Large intestine (tissue), 3 donors: Measurements from ENCODE around the gene PCNX3. TPM values are rescaled to one million over a fixed set of nuclear protein-coding genes. Genes with fewer than 3 reads are reported as not detected.

Experiments used
- DNase-seq, 2 donors: peaks; one replicate each; pipeline versions ENCODE4 v3.0.0 to v3.0.0-alpha.2; 2013
- H3K27ac ChIP-seq: one replicate; pipeline ENCODE4 v1.5.1; 2013; ENCODE audit warnings: low read length
- H3K27me3 ChIP-seq: 2 replicates; pipeline ENCODE4 v1.6.1; 2013; ENCODE audit warnings: low read length; ENCODE audit not compliant: control insufficient read depth, insufficient read depth
- H3K36me3 ChIP-seq: 2 replicates; pipeline ENCODE4 v1.6.1; 2013; ENCODE audit warnings: low read length; ENCODE audit not compliant: control insufficient read depth, insufficient read depth
- H3K4me1 ChIP-seq: one replicate; pipeline ENCODE4 v1.6.1; 2013; ENCODE audit warnings: low read length; ENCODE audit not compliant: control insufficient read depth, insufficient read depth
- H3K4me3 ChIP-seq: one replicate; pipeline ENCODE4 v1.5.1; 2013; ENCODE audit warnings: low read length
- H3K9me3 ChIP-seq: one replicate; pipeline ENCODE4 v1.6.1; 2013; ENCODE audit warnings: mild to moderate bottlenecking, low read depth, low read length, moderate library complexity; ENCODE audit not compliant: control insufficient read depth
- WGBS: methylation state at CpG from one replicate; pipeline ENCODE4 v1.1.5; 2013; ENCODE audit warnings: low lambda C conversion rate; ENCODE audit not compliant: insufficient coverage; 5-methylcytosine and 5-hydroxymethylcytosine counted together
- polyA plus RNA-seq: library from polyadenylated mRNA; unstranded; fragments of 120-200 nt; gene quantifications from one replicate; pipeline ENCODE4 v1.2.1, GENCODE V29; 2013

The PCNX3 gene
- polyA plus RNA-seq, 1 donor: 29.1 TPM

- WGBS: no CpG with 5 or more reads among the region's 20 CpGs
- Histone ChIP-seq H3K36me3 (peaks cover 44% of the 10 kb centered on the region), H3K4me1 (peaks cover 38% of the 10 kb centered on the region), H3K27ac (no peak overlapping the region), H3K9me3 (peaks cover 10% of the 10 kb centered on the region), H3K27me3 (no peaks in the 10 kb centered on the region), H3K4me3 (no peak overlapping the region)
- no peak for DNase-seq
Measured at GRCh38 chr11:65650547-65651338, 35.2 kb downstream of the PCNX3 start.

GRCh38 chr11:65651339-65651588 lies 35.7 kb downstream of the PCNX3 start:
- Histone ChIP-seq H3K4me3 (no peak overlapping the region), H3K9me3 (peaks cover 8% of the 10 kb centered on the region), H3K27ac (no peak overlapping the region), H3K4me1 (peaks cover 38% of the 10 kb centered on the region), H3K27me3 (no peaks in the 10 kb centered on the region), H3K36me3 (peaks cover 49% of the 10 kb centered on the region)
- no peak for DNase-seq
- 100% methylated on average over 1 of the region's 3 CpGs for WGBS

DNA sequence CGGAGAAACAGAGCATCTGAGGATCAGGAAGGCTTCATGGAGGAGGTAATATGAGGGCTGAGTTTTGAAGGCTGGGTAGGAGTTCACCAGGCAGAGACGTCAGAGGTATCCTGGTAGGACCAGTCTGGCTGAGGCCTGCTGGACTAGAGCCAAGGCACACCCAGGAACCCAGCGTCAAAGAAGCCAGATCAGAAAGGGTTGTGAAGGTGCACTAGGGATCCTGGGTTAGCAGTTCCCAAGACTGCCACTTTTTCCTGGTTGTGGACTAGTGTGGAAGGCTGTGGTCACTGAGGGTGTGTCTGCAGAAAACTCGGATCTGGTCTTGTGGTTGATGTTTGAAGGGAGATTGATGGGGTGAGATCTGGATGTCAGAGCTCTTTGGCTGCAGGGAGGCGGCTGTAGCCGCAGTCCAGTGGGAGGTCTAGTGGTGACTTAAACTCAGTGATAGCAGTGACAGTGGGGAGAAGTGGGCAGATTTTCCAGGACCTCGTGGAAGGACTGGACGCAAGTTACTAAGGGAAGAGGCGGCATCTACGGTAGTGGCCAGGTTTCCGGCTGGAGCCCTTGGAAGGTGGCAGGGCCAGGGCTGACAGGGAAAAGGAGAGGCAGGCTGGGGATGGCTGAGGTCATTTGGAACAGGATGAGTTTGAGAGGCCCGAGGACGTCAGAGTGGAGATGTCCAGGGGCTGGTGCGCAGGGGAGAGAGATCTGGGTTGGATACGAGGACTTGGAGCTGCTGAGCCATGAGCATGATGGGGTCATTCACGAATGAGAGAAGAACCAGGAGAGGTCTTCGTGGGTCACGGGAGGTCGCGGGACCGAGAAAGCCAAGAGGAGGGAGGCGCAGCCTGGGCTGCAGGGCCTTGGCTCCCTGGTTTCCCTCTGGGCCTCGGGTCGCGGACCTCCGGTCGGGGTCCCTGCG lies 36.3 kb downstream of the PCNX3 start:
- Histone ChIP-seq H3K36me3 (peaks cover 52% of the 10 kb centered on the region), H3K4me3 (peak overlapping the region; percentile 47), H3K4me1 (peaks cover 37% of the 10 kb centered on the region), H3K27ac (peak overlapping the region; percentile 91), H3K27me3 (no peaks in the 10 kb centered on the region), H3K9me3 (peaks cover 3% of the 10 kb centered on the region)
- no CpG with 5 or more reads among the region's 28 CpGs for WGBS
- peak in 1 of 2 donors; percentile 57 for DNase-seq

DNA sequence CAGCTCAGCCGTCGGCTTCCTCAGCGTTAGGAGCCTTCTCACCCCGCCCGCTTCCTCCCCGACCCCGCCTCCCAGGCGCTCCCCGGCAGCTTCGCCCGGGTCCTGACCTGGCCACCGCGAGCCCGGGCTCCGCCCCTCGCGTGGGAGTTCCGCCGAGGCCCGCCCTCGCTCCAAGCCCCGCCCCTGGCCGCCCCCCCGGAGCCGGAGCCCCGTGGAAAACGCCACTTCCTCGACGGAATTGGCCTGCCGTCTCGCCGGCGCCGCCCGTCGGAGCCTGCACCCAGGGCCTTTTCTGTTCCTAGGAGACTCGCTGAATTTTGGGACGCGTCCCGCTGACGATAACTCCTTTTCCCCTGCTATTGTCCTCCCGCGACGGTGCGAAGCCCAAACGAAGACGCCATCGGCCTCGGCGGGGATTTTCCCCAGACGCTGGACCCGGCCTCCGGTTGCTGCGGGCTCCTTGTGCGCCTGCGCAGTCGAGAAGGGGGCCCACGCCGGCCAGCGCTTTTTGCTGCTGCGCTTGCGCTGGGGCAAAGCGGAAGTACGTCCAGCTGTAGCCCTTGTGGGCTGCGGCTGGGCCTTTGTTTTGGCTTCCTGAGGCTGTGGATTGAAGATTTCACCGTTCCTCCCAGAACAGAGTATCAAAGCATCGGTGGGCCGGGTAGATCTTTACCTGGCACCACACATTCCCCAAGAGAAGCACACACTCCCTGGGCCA lies 37.1 kb downstream of the PCNX3 start:
- H3K9me3 ChIP-seq: no peaks in the 10 kb centered on the region
- DNase-seq: peak; percentile 95
- no CpG with 5 or more reads among the region's 68 CpGs for WGBS
- H3K27ac ChIP-seq: peak overlapping the region; percentile 91
- H3K4me3 ChIP-seq: peak overlapping the region; percentile 47
- peaks cover 34% of the 10 kb centered on the region for H3K4me1 ChIP-seq
- no peaks in the 10 kb centered on the region for H3K27me3 ChIP-seq
- peaks cover 60% of the 10 kb centered on the region for H3K36me3 ChIP-seq

DNA sequence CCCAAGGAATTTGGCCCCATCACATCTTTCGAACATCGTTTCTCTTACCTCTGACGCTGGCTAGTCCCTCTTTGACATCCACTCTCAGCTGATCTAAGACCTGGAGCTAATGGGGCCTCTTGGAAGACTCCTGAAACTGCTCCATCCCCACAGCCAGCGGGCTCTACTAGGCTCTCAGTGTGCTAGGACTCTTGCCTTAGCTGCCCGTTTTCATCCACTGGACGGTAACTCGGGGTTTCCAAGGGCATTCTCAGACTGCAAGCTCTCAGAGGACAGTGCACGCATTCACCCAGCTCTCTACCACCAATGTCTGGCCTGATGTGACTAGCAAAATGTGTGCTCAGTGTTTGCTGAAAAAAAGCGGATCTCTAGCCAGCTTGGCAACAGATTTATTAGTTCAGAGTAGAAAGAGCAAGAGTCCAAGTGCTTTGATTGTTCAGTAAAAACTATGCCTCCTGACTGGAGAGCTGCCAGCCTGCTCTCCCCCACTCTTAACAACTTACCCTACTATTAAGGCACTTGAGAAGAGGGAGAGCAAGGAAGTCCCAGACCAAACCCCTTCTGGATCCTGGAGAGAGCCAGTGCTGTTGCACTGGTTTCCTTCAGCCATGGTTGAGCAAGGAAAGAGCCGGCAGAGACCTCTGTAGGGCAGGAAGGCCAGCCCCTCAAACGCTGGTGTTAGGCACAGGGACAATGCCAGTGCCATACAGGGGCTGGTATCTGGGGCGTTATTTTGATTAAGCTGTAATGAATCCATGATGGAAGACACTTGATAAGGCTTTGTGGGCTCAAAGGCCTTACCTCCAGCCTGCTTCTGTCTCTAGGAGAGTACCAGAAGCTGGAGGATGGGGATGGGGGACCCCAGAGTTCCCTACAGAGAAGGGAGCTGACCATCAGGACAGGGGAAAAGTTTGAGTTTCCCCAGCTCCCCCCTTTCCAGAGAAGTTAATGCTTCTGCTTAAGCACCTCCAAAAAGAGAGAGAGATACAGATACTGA lies 38.0 kb downstream of the PCNX3 start:
- no CpG with 5 or more reads among the region's 12 CpGs for WGBS
- H3K27me3 ChIP-seq: no peaks in the 10 kb centered on the region
- peak overlapping the region; percentile 91 for H3K27ac ChIP-seq
- peak overlapping the region; percentile 47 for H3K4me3 ChIP-seq
- H3K4me1 ChIP-seq: peaks cover 32% of the 10 kb centered on the region
- H3K36me3 ChIP-seq: peaks cover 69% of the 10 kb centered on the region
- peak; percentile 76 to 86 for DNase-seq
- no peaks in the 10 kb centered on the region for H3K9me3 ChIP-seq

GRCh38 chr11:65654375-65655349 lies 39.1 kb downstream of the PCNX3 start:
- no peaks in the 10 kb centered on the region for H3K9me3 ChIP-seq
- H3K27ac ChIP-seq: peak overlapping the region; percentile 91
- peak in 1 of 2 donors; percentile 1 for DNase-seq
- H3K4me1 ChIP-seq: peaks cover 32% of the 10 kb centered on the region
- no peak overlapping the region for H3K4me3 ChIP-seq
- H3K36me3 ChIP-seq: peaks cover 73% of the 10 kb centered on the region
- no CpG with 5 or more reads among the region's 14 CpGs for WGBS
- H3K27me3 ChIP-seq: no peaks in the 10 kb centered on the region

DNA sequence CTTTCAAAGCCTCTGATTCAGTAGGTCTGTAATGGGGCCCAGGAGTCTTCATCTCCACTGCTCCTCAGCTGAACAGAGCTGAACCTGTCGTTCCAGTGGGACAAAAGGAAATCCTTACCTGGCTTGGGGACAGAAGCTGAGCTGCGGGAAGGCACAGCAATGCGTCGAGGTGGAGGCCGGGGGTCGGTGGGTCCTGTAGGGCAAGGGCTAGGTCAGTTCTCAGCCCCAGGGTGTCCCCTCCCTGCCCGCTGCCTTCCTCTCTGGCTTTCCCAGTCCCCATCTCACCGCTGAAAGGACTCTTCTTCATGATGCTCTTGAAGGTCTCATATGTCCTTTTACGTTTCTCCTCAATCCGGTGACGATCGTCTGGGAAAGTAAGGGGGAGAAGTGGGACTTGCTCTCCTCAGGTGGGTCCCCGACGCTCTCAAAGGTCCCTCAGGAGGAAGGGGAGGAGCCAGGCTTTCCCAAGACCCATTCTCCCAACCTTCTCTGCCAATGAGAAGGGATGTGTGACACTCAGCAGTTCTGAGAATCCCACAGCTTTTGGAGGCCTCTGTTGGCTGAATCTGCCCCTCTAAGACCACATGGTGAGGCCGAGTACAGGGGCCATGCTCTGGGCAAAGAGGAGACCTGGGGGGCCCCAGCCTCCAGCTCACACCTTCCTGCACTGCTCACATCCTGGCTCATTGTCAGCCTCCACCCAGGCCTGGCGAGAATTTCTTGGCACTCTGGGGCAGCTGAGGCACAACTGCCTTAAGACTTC lies 40.2 kb downstream of the PCNX3 start:
- H3K27me3 ChIP-seq: no peaks in the 10 kb centered on the region
- H3K9me3 ChIP-seq: no peaks in the 10 kb centered on the region
- no peak overlapping the region for H3K4me3 ChIP-seq
- H3K36me3 ChIP-seq: peaks cover 73% of the 10 kb centered on the region
- DNase-seq: peak in 1 of 2 donors; percentile 1
- H3K4me1 ChIP-seq: peaks cover 32% of the 10 kb centered on the region
- WGBS: 100% methylated on average over 1 of the region's 16 CpGs
- no peak overlapping the region for H3K27ac ChIP-seq

GRCh38 chr11:65657426-65657825 lies 41.9 kb downstream of the PCNX3 start:
- Histone ChIP-seq H3K27ac (no peak overlapping the region), H3K9me3 (no peaks in the 10 kb centered on the region), H3K36me3 (peaks cover 75% of the 10 kb centered on the region), H3K27me3 (no peaks in the 10 kb centered on the region), H3K4me3 (no peak overlapping the region), H3K4me1 (peaks cover 30% of the 10 kb centered on the region)
- WGBS: 93% methylated on average over 2 of the region's 7 CpGs
- DNase-seq: no peak
